CD4-positive, alpha-beta T cell treated with Interleukin-21 for 1 hour (primary cell): ENCODE data around the gene OLFM1.
"Not testable (repeated sequence)": the region's sequence is repeated elsewhere in the genome, so short reads cannot be mapped to it uniquely, and the experiment has no call there.

Experiments used
- DNase-seq: peaks from one replicate; pipeline ENCODE4 v3.0.0-alpha.2; 2020

Gene OLFM1

DNA sequence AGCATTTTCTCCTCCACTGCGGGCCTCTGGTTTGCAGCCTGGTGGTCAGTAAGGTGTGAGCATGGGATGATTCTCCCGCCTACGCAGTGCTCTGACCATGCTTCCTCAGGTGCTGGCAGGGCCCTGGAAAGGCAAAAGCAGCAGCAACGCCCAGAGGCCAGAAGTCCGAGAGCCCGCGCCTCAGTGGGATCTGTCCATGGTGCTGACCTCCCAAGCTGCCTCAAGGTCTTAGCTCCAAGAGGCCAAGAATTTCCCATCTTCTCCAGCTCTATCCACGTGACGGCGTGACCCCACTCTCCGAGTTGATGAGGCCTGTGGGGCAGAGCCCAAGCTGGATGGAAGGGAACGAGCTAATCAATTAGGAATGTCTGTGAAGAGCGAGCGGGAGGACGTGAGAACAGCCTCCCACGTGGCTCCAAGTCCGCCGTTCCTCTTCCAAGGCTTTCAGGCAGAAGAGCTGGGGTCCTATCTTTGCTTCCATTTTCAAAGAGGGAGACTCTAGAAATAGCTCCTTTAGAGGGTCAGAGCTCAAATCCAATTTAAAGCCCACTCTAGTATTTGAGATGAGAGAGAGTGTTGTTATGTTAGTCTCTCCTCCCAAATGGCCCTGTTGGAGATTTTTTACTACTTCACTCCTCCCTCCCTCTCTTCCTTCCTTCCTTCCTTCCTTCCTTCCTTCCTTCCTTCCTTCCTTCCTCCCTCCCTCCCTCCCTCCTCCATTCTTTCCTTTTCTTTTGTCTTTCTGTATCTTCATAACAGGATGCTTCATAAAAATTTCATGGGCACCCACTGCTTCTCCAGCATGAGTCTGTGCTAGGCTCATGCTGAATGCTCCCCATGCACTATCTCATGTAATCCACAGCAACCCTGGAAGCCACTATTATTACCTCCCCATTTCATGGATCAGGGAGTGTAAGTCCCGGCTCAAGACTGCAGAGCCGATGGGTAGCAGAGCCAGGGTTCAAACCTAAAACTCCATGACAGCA is 69.3 kb downstream of the OLFM1 start:
- no peak for DNase-seq

DNA sequence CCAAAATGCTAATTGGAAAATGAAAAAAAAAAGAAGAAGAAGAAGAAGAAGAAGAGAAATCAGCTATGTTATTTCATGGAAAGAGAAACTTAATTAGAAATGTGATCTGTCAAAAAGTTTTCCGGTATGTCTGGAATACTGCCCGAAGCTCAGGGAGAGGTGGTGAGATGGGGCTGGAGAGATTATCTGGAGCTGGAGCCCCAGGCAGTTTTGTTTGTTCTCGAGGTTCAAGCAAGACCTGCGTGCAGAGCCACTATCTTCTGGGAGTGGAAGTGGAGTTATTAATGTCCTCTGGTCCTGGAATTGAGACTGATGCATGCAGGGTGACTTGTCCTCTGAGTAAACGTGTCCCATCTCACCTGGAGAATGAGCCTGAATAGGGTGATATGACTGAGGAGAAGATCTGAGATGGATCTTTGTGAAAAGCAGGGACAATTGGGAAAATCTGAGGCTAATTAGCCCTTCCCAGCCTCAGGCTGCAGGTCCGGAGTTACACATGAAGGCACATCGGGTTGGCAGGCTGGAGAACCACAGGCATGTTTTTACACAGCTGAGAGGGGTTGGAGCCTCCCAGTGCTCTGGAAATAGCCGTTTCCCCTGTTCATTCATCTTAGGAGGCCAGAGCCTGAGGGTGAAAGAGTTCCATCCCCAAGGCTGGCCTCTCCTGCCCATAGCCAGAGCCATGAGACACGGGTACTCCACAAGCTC is 70.5 kb downstream of the OLFM1 start:
- DNase-seq = no peak

DNA sequence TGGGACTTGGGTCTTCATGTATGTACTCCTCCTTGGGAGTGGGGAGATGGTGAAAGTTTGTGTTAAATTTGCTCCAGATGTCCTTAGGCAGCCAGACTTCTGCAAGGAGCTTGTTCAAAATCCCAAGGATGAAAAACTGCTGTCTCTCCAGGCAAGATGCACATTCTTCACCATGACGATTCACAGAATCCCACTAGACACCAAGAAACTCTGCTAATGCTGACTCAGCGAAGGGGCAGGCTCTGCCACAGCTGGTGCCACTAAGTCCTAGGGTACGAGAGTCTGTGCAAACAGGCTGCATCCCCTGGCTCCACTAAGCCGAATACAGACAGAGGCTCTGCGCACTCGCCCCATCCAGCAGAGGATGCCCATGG is 71.1 kb downstream of the OLFM1 start:
- no peak for DNase-seq

DNA sequence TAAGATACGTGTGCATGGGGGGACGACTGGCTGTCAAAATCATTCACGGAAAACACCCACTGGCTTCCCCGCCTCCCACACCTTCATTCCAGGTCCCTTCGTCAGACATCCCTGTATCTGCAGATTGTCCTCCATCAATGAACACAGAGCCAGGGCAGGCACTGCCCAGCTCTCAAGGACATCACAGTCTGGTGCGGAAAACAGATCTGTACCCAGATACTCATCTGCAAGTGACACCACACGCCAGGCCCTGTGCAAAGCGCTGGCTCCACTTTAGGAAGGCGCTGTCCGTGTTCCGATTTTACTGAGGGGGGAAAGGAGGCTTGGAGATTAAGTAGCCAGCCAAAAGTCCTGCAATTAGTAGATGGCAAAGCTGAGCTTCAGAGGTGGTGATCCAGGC is 72.3 kb downstream of the OLFM1 start:
- no peak for DNase-seq

DNA sequence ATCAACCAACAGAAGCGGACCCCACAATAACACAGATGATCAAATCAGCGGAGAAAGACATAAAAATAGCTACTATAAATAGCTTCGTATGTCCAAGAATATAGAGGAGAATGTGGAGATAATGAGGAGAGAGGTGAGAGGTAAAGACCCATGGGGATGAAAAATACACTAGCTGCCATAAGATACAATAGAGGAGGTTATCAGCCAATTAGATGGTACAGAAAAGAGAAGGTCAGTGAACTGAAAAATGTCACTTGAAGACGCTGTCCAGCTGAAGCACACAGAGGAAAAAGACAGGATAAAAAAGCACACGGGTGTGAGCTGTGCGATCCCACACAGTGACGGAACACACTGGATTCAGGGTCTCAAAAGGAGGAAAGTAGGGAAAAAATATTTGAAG is 73.4 kb downstream of the OLFM1 start:
- no peak for DNase-seq

DNA sequence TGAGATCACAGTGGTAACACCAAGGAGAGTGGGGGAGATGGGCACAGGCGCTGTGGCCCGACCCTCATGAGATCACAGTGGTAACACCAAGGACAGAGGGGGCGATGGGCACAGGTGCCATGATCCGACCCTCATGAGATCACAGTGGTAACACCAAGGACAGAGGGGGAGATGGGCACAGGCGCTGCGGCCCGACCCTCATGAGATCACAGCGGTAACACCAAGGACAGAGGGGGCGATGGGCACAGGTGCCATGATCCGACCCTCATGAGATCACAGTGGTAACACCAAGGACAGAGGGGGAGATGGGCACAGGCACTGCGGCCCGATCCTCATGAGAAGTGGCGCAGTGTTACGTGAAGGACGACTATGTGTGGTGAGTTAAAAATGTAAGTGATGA is 75.1 kb downstream of the OLFM1 start:
- not testable (repeated sequence) for DNase-seq

DNA sequence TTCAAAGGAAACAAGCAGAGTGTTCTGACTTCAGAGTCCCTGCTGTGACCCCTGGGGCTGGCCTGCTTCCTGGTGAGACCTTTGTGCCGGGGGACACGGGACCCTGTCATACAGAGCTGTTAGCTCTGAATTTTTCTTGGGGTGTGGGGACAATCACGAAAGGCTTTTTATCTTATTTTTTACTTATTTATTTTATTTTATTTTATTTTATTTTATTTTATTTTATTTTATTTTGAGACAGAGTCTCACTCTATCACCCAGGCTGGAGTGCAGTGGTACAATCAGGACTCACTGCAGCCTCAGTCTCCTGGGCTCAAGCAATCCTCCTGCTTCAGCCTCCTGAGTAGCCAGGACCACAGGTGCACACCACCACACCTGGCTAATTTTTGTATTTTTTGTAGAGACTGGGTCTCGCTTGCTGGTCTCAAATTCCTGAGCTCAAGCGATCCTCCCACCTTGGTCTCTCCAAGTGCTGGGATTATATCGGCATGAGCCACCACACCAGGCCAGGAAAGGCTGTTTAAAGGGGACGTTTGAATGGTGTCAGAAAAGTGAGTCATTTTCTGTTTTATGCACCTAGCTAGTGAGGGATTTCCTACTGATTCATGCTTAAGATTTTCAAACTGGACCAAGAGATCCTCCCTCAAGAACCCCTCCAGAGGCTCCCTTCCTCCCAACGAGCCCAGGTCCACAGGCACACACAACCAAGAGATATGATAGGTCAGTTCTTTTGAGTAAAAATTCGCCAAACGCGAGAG is 75.7 kb downstream of the OLFM1 start:
- DNase-seq = no peak

DNA sequence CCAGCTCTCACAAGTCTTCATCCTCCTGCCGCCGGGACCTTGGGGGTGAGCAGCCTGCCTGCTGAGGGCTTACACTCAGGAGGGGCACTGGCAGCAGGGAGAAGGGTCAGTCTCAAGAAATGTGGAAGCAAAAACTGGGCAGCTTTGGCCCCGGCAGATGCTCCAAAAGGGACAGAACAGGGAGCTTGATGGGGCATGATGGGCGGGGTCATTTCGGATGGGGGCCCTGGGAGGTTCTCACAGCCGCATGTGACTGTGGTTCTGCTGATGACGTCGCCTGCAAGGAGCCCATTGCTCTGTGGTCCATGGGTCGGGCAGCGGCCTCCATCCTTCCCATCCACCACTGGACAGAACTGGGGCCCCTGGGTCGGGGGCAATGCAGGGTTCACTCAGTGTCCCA is 76.6 kb downstream of the OLFM1 start:
- no peak for DNase-seq

DNA sequence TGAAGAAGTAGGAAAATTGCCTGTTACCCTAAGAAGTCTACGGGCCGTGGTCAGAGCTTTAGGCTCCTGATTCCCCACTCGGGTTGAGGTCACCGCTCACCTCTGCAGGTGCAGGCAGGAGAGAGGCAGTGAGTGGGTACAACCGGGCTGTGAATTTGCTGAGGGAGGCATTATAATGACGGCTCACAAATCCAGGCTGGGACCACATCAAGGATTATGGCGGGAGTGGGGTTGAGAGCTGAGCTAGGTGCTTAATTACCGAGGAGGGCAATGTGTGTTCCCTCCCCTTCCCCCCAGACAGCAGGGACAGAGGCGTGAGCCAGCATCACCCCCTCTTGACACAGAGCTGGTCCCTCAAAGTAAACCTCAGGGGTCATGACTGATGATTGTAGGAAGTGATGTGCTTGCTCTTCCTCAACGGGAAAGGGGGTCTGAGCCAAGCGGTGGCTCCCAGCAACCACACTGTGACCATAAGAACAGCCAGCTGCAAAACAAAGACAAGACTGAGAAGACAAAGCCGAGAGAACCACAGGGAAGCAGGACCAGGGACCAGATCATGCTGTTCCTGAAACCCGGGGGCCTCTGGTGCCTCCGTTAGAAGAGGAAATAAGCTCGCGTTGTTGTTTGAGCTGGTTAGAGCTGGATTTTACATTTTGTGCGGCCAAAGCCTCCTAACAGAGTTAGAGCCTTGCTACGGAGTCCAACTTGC is 77.7 kb downstream of the OLFM1 start:
- no peak for DNase-seq

DNA sequence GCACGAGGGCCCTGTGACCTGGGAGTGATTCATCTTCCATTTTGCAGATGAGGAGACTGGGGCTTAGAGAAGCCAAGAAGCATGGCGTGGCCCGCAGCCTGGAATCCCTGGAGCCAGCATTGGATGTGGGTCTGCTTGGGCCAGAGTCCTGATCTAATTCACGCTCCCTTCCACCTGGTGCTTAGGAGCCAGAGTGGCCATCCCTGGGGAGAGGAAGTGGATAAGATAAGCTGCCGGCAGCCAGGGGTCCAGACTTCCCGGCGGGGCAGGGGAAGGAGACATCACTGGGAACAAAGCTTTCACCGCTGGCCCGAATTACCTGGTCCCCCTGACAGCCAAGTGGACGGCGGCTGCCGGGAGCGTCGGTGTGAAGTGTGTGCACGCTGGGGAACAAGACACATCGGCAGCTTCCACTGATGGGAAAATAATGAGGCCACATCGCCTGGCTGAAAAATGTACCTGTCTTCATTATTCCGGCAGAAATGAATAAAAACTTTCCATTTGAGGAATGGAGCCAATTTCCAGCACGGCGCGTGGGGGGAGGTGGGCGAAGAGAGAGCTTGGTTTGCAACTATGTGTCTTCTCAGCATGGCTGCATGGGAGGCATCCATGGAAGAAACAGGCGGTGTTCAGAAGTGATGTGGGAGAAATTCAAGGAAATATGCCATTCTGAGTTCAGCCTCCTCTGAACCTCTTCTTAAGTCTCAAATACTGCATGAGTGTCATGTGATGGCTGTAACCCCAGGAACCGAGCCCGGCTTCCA is 78.5 kb downstream of the OLFM1 start:
- DNase-seq = no peak

DNA sequence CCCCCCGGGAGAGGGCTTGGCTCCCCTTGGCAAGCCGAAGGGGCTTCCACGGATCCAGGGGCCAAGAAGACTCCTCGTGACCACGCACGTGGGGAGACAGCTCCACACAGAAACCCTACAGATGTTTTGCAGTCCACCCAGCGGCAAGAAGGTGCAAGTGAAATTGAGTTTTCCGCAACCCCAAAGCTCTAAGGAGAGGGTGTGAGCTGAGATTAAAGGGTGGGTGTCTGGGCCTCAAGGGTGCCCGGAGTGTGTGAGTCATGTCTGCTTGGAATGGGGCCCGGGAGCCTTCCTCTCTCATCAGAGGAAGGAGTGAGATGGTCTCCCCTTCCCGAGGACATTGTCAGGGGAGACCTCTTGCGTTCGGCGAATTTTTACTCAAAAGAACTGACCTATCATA is 79.1 kb downstream of the OLFM1 start:
- DNase-seq = no peak

DNA sequence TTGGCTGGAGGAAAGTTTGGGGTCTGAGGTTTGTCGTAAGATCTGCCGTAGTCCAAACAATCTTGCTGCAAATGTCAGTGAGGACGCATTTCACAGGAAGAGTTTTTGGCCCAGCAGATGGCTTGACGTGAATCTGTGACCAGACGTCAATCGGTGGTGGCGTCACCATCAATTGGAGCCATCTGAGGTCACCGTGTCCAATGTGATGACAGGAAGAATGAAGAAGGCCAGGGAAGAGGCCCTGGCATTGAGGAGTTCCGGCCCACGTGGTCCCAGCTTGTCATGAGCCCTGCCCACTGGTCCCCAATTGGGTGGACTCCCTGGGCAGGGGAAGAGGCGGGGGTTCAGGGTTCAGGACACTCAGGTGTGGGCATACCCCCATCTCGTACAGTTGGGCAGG is 79.9 kb downstream of the OLFM1 start:
- DNase-seq = no peak

DNA sequence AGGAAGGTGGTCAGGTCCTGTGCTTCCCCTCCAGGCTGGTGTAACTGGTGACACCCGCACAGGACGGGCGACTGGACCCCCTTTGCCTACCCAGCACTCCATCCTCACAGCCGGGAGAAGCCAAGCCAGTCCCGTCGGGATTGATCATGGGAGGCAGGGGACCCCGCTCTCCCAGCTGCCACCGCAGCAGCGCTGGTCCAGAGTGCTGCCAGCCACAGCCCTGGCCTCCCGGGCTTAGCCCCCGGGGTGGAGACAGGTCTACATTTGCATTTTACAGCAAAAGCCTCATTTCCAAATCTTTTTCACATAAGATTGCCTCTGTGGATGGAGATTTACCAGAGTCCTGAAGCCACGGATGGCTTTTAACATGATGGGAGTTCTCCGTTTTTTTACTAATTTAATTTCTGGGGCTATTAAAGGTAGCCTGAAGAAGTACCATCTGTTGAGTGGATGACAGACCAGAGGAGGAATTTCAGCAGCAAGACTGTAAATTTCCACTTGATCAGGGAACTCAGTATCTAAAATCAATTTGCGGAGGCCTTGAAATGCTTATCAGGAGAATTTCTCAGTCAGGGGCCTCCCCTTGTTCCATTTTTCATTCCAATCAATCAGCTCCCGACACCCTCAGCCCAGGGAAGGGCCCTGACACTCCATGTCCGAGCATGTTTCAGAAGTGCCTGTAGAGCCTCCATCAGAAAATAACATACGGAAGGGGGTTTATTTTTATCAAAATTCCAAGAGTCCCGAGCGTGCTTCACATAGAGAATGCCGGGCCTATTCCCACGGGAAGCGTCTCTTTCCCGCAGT is 80.6 kb downstream of the OLFM1 start:
- DNase-seq = no peak

DNA sequence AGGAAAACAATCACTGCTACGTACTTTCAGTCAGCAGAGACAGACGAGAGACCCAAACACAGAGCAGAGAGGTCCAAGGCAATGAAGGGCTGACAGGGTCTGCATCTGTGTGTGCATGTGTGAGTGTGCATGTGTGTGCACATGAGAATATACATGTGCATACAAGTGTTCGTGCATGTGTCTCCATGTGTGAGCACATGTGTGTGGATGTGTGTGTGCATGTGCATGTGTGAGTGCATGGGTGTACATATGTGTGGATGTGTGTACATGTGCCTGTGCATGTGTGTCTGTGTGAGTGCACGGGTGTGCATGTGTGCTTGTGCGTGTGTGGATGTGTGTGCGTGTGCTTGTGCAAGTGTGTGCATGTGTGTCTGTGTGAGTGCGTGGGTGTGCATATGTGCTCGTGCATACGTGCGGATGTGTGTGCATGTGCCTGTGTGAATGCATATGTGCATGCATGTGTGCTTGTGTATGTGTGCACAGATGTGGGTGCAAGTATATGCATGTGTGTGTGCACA is 82.3 kb downstream of the OLFM1 start:
- no peak for DNase-seq

DNA sequence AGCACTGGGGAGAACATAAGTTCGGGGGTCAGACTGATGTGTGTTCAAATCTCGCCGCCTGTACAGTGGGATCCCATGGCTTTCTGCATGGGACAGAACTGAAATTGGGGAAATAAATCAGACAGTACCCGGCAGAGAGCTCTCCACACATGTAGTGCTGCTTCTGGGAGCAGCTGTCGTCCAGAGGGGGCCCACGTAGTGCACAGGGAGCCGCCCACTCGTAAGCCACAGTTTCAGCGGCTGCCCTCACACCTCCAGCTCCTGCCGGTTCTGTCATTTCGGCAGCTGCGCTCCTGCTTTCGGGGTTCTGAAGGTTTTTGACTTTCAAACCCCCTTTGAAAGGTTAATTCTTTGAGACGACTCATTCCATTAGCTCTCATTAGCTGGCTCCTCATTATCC is 83.1 kb downstream of the OLFM1 start:
- DNase-seq = no peak
